Superior temporal gyrus (tissue), 1 donor: Measurements from ENCODE around the gene PRR29.

Source experiments
- DNase-seq: peaks from one replicate; pipeline ENCODE4 v3.0.0-alpha.2; 2016; ENCODE audit errors: extremely low spot score

Gene PRR29

GRCh38 chr17:64042700-64043485 lies 44.7 kb downstream of the PRR29 start:
- no peak for DNase-seq

GRCh38 chr17:64045176-64045575 lies 47.0 kb downstream of the PRR29 start:
- DNase-seq, result no peak

GRCh38 chr17:64048805-64049204 lies 50.7 kb downstream of the PRR29 start:
- DNase-seq, result no peak

- DNase-seq, result no peak
Measured at GRCh38 chr17:64051153-64051552, 53.0 kb downstream of the PRR29 start.

GRCh38 chr17:64053101-64053500 lies 55.0 kb downstream of the PRR29 start:
- no peak for DNase-seq
